GM12891 (cell line): ENCODE results near the gene CEP170B.

Experiments used
- POLR2A ChIP-seq: IDR thresholded peaks from 2 replicates; pipeline ENCODE4 v1.6.1; 2011; ENCODE audit warnings: low read depth, low read length, control low read depth
- POLR2AphosphoS5 ChIP-seq: IDR thresholded peaks from 2 replicates; pipeline ENCODE4 v1.6.1; 2011; ENCODE audit warnings: low read depth, low read length, control low read depth
- SPI1 ChIP-seq: IDR thresholded peaks from 2 replicates; pipeline ENCODE4 v1.6.1; 2011; ENCODE audit warnings: low read depth, low read length, control low read depth
- TAF1 ChIP-seq: IDR thresholded peaks from 2 replicates; pipeline ENCODE4 v1.6.1; 2011; ENCODE audit warnings: low read depth, low read length, control low read depth

DNA sequence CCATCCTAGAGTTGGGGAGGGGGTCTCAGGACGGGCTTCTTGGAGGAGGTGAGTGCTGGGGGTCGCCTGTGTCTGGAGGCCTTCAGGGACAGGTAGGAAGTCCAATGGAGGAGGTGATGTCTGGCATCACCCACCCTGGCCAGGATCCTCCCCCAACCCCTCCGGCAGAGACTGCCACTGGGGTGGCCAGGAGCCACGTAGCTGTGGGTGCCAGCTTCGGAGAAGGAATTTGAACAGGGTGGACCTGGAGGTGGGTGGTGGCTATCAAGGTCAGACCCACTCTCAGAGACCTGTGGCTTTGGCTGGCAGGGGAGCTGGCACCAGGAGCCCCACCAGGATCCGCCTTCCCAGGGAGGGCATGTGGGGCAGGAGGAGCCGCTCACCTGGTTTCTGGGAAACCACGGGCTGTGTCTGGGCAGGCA, 9.1 kb downstream of the CEP170B start:
- TF ChIP-seq POLR2AphosphoS5 (no peak), POLR2A (no peak), SPI1 (no peak), TAF1 (no peak)
